Nephron progenitor cell (in vitro differentiated cells): ENCODE data around the gene PCDHGA6.
"Not testable (repeated sequence)": the region's sequence is repeated elsewhere in the genome, so short reads cannot be mapped to it uniquely, and the experiment has no call there.

Source experiments
- DNase-seq: peaks from one replicate; pipeline ENCODE4 v3.0.0; 2021
- H3K27ac Mint-ChIP-seq: 2 replicates; pipeline ENCODE4 v1.8.0; 2021; ENCODE audit warnings: mild to moderate bottlenecking, moderate library complexity, mixed read lengths
- H3K27me3 Mint-ChIP-seq: 2 replicates; pipeline ENCODE4 v1.8.0; 2021; ENCODE audit warnings: mild to moderate bottlenecking, low read depth, mixed read lengths; ENCODE audit not compliant: poor library complexity
- H3K36me3 Mint-ChIP-seq: 2 replicates; pipeline ENCODE4 v1.8.0; 2021; ENCODE audit warnings: low read depth, mixed read lengths
- H3K4me1 Mint-ChIP-seq: 2 replicates; pipeline ENCODE4 v1.8.0; 2021; ENCODE audit warnings: mixed read lengths
- H3K4me3 Mint-ChIP-seq: 2 replicates; pipeline ENCODE4 v1.8.0; 2021; ENCODE audit warnings: mild to moderate bottlenecking, moderate library complexity, mixed read lengths
- H3K9me3 Mint-ChIP-seq: 2 replicates; pipeline ENCODE4 v1.8.0; 2021; ENCODE audit warnings: mild to moderate bottlenecking, moderate library complexity, mixed read lengths
- TF ChIP-seq, protein P1 (sequence below): fragments of 200-600 bp; sonication (generic); IDR thresholded peaks from 2 replicates; pipeline ENCODE4 v1.5.0; 2021; ENCODE audit warnings: antibody characterized with exemption

Gene PCDHGA6

DNA sequence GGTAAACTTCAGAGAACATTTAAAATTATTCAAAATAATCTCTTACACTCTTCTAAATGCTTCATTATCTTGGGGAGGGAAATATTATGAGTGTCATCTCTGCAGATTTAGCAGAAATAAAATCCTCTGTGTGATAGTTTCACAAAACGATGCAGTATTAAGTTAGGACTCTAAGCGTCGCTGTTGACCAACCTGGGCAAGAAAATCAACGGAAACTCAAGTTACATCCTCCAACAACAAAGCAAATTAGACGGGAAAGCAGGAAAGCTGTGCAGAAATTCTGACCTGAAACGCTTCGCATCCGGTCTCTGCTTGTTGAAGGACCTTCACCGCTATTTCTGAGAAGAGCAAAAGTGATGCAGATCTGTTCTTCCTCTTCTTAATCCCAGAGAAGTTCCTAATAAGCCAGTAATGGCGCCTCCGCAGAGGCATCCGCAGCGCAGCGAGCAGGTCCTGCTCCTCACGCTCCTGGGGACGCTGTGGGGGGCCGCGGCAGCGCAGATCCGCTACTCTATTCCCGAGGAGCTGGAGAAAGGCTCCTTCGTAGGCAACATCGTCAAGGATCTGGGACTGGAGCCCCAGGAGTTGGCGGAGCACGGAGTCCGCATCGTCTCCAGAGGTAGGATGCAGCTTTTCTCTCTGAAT lies at the start of gene PCDHGA6:
Gene PCDHGA6, plus strand, starts transcription at position 219 of the 645 bp plus-strand sequence. Its CDS starts 193 bp downstream, at position 412.
- H3K27me3 Mint-ChIP-seq, result no peaks in the 10 kb centered on the region
- H3K27ac Mint-ChIP-seq, result no peak within 1 kb of the TSS
- no peak for DNase-seq
- H3K4me1 Mint-ChIP-seq, result no peaks in the 10 kb centered on the region
- peaks cover 87% of the 10 kb centered on the region for H3K9me3 Mint-ChIP-seq
- TF ChIP-seq, protein P1, sequence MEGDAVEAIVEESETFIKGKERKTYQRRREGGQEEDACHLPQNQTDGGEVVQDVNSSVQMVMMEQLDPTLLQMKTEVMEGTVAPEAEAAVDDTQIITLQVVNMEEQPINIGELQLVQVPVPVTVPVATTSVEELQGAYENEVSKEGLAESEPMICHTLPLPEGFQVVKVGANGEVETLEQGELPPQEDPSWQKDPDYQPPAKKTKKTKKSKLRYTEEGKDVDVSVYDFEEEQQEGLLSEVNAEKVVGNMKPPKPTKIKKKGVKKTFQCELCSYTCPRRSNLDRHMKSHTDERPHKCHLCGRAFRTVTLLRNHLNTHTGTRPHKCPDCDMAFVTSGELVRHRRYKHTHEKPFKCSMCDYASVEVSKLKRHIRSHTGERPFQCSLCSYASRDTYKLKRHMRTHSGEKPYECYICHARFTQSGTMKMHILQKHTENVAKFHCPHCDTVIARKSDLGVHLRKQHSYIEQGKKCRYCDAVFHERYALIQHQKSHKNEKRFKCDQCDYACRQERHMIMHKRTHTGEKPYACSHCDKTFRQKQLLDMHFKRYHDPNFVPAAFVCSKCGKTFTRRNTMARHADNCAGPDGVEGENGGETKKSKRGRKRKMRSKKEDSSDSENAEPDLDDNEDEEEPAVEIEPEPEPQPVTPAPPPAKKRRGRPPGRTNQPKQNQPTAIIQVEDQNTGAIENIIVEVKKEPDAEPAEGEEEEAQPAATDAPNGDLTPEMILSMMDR, result no peak
- H3K36me3 Mint-ChIP-seq, result peaks cover 30% of the 10 kb centered on the region
- H3K4me3 Mint-ChIP-seq, result no peak within 1 kb of the TSS

DNA sequence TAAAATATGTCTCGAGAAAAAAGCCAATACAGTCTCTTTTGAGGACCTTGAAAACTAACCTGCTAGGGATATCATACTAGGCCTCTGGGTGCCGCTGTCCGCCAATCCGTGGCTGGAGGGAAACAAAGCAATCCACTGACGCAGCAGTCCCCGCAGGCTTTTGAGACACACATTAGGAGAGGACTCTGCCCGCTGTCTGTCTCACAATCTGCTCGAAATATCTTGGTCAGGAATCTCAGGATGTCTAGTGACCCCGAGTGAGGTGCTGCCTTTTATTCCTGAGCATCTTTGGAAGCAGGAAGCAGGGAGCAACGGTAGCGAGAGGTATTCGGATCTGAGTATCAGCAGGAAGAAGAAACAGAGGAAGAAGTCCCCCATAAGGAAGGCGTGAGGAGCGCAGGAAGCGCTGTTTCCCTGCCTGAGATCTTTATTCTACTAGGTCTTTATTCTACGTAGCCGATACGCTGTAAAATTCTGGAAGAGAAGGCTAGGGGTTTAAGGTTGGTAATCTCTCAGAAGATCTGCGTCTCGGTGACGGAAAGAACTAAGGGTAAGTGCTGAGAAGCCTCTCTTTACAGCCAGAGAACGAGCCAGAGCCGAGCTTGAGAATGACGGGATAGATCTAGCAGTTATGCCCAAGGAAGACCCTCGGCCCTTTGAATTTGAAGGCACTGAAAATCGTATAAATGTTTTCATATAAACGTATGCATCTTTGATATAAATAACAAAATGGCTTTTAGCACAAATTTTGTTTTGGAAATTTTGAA lies 47.4 kb upstream of the PCDHGA6 start:
- H3K4me3 Mint-ChIP-seq, result peak overlapping the region; percentile 77
- peaks cover 89% of the 10 kb centered on the region for H3K9me3 Mint-ChIP-seq
- no peaks in the 10 kb centered on the region for H3K4me1 Mint-ChIP-seq
- peak; percentile 26 for DNase-seq
- H3K27ac Mint-ChIP-seq, result no peak overlapping the region
- TF ChIP-seq, protein P1, result peak; percentile 19
- H3K27me3 Mint-ChIP-seq, result peaks cover 17% of the 10 kb centered on the region
- peaks cover 40% of the 10 kb centered on the region for H3K36me3 Mint-ChIP-seq

- TF ChIP-seq, protein P1, result no peak
- Mint-ChIP-seq H3K36me3 (peaks cover 25% of the 10 kb centered on the region), H3K27ac (no peak overlapping the region), H3K4me1 (no peaks in the 10 kb centered on the region), H3K27me3 (peaks cover 17% of the 10 kb centered on the region), H3K4me3 (no peak overlapping the region), H3K9me3 (peaks cover 86% of the 10 kb centered on the region)
- DNase-seq, result no peak
These were observed 45.5 kb upstream of the PCDHGA6 start for GRCh38 chr5:141328231-141328630.

DNA sequence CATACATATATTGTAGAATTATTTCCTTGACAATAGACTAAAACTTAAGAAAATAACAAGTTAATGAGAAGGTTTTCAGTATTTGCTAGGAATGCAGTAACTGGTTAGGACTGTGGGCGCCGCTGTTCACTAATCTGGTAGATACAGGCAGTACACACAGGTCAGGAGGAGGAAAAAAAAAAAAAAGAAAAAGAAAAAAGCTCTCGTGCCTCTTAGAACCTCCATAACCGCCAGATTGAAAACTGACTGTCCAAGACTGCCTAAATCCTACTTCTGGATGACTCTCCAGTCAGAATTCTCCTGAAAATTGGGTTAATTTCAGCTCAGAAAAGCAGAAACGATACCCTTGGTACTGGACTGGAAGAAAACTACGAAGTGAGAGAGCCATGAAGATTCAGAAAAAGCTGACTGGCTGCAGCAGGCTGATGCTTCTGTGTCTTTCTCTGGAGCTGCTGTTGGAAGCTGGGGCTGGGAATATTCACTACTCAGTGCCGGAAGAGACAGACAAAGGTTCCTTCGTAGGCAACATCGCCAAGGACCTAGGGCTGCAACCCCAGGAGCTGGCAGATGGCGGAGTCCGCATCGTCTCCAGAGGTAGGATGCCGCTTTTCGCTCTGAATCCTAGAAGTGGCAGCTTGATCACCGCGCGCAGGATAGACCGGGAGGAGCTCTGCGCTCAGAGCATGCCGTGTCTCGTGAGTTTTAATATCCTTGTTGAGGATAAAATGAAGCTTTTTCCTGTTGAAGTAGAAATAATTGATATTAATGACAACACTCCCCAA lies 43.2 kb upstream of the PCDHGA6 start, which contains the start of gene PCDHGA1:
Gene PCDHGA1, plus strand, starts transcription at position 216 of the 782 bp plus-strand sequence.
- Mint-ChIP-seq H3K27me3 (peaks cover 16% of the 10 kb centered on the region), H3K9me3 (peaks cover 92% of the 10 kb centered on the region), H3K36me3 (peaks cover 18% of the 10 kb centered on the region), H3K4me3 (no peak within 1 kb of the TSS), H3K4me1 (no peaks in the 10 kb centered on the region), H3K27ac (no peak within 1 kb of the TSS)
- no peak for DNase-seq
- TF ChIP-seq, protein P1, result no peak

GRCh38 chr5:141332571-141332970 lies 41.1 kb upstream of the PCDHGA6 start:
- not testable (repeated sequence) for H3K4me1 Mint-ChIP-seq, H3K27ac Mint-ChIP-seq, H3K36me3 Mint-ChIP-seq, DNase-seq, H3K4me3 Mint-ChIP-seq
- Mint-ChIP-seq H3K27me3 (peaks cover 13% of the 10 kb centered on the region), H3K9me3 (peaks cover 93% of the 10 kb centered on the region)
